SU-DHL-6 (cell line): Measurements from ENCODE around the gene ZBTB32.

ENCODE experiments used
- H2AFZ ChIP-seq: fragments of 200-600 bp; sonication (generic); 2 replicates; pipeline ENCODE4 v1.6.1; 2014; ENCODE audit warnings: low read depth, mild to moderate bottlenecking, moderate library complexity, mixed read lengths, antibody characterized with exemption, low read length; ENCODE audit not compliant: severe bottlenecking
- H3F3A ChIP-seq: fragments of 200-600 bp; shearing (Covaris generic); 2 replicates; pipeline ENCODE4 v1.6.0; 2016; ENCODE audit warnings: antibody characterized with exemption, mild to moderate bottlenecking; ENCODE audit not compliant: insufficient read depth
- H3K27ac ChIP-seq: fragments of 200-600 bp; sonication (generic); 2 replicates; pipeline ENCODE4 v1.5.1; 2016; ENCODE audit warnings: low read depth, mild to moderate bottlenecking, low read length, moderate library complexity, mixed read lengths
- H3K27me3 ChIP-seq: fragments of 200-600 bp; sonication (generic), shearing (Covaris generic); 2 replicates; pipeline ENCODE4 v1.6.0; 2014; ENCODE audit warnings: mild to moderate bottlenecking, low read length
- H3K36me3 ChIP-seq: fragments of 200-600 bp; sonication (generic); 2 replicates; pipeline ENCODE4 v1.6.1; 2014; ENCODE audit warnings: mild to moderate bottlenecking, low read length, mixed read lengths
- H3K4me2 ChIP-seq: fragments of 300-600, 200-600 bp; shearing (Covaris generic), sonication (generic); 2 replicates; pipeline ENCODE4 v1.6.0; 2014; ENCODE audit warnings: low read length, low read depth, mild to moderate bottlenecking; ENCODE audit not compliant: poor library complexity, severe bottlenecking
- H3K4me3 ChIP-seq: fragments of 200-600 bp; sonication (generic); 2 replicates; pipeline ENCODE4 v1.5.1; 2014; ENCODE audit warnings: antibody characterized with exemption, low read length, mild to moderate bottlenecking, mixed read lengths; ENCODE audit not compliant: insufficient read depth, poor library complexity, severe bottlenecking
- H3K79me2 ChIP-seq: fragments of 200-600 bp; sonication (generic); 2 replicates; pipeline ENCODE4 v1.6.1; 2014; ENCODE audit warnings: mild to moderate bottlenecking, low read length, moderate library complexity; ENCODE audit not compliant: insufficient read depth
- H3K9ac ChIP-seq: fragments of 200-600 bp; sonication (generic); 2 replicates; pipeline ENCODE4 v1.7.0; 2014; ENCODE audit warnings: mild to moderate bottlenecking, low read length
- H3K9me2 ChIP-seq: fragments of 200-600 bp; sonication (generic); replicated peaks from 2 replicates; pipeline ENCODE4 v1.6.1; 2014; ENCODE audit warnings: low read length; ENCODE audit not compliant: insufficient read depth
- H3K9me3 ChIP-seq: fragments of 200-600 bp; sonication (generic); 2 replicates; pipeline ENCODE4 v1.6.1; 2014; ENCODE audit warnings: low read length, mixed read lengths; ENCODE audit not compliant: insufficient read depth
- H4K20me1 ChIP-seq: fragments of 200-600 bp; sonication (generic); 2 replicates; pipeline ENCODE4 v1.6.1; 2014; ENCODE audit warnings: low read depth, mild to moderate bottlenecking, antibody characterized with exemption, low read length, moderate library complexity, mixed read lengths
- CTCF ChIP-seq: fragments of 200-600 bp; sonication (generic); IDR thresholded peaks from one replicate; pipeline ENCODE4 v1.5.1; 2017; ENCODE audit warnings: antibody characterized with exemption, mild to moderate bottlenecking, low read length, moderate library complexity; ENCODE audit not compliant: insufficient read depth, poor library complexity, severe bottlenecking
- EZH2phosphoT487 ChIP-seq: fragments of 200-600 bp; sonication (generic), shearing (Covaris generic); conservative IDR thresholded peaks from 2 replicates; pipeline ENCODE4 v1.6.1; 2018; ENCODE audit warnings: mild to moderate bottlenecking, antibody characterized with exemption, low read length, moderate library complexity, mixed read lengths

Gene ZBTB32

GRCh38 chr19:35695895-35696422 lies 8.4 kb upstream of the ZBTB32 start:
- Histone ChIP-seq H3K9me3 (no peaks in the 10 kb centered on the region), H3K27me3 (no peaks in the 10 kb centered on the region), H2AFZ (no peak overlapping the region), H3K27ac (no peak overlapping the region), H3K36me3 (no peaks in the 10 kb centered on the region), H3K4me2 (no peak overlapping the region), H3K9me2 (no peaks in the 10 kb centered on the region), H3K9ac (no peak overlapping the region), H3K4me3 (no peak overlapping the region), H3F3A (no peaks in the 10 kb centered on the region), H4K20me1 (no peaks in the 10 kb centered on the region), H3K79me2 (no peaks in the 10 kb centered on the region)
- TF ChIP-seq EZH2phosphoT487: no peak
- no peak for TF ChIP-seq CTCF

- Histone ChIP-seq H2AFZ (no peak overlapping the region), H3F3A (no peaks in the 10 kb centered on the region), H3K36me3 (no peaks in the 10 kb centered on the region), H3K79me2 (no peaks in the 10 kb centered on the region), H3K9me3 (no peaks in the 10 kb centered on the region), H3K9ac (no peak overlapping the region), H3K4me2 (no peak overlapping the region), H3K9me2 (no peaks in the 10 kb centered on the region), H3K27me3 (no peaks in the 10 kb centered on the region), H4K20me1 (no peaks in the 10 kb centered on the region), H3K4me3 (no peak overlapping the region), H3K27ac (no peak overlapping the region)
- TF ChIP-seq EZH2phosphoT487: no peak
- no peak for TF ChIP-seq CTCF
Measured at GRCh38 chr19:35696835-35697234, 7.5 kb upstream of the ZBTB32 start.

- no peaks in the 10 kb centered on the region for H3K9me3 ChIP-seq
- no peaks in the 10 kb centered on the region for H3F3A ChIP-seq
- H3K27ac ChIP-seq: no peak overlapping the region
- TF ChIP-seq CTCF: no peak
- TF ChIP-seq EZH2phosphoT487: no peak
- H2AFZ ChIP-seq: peak overlapping the region; percentile 99
- peak overlapping the region; percentile 66 for H3K4me3 ChIP-seq
- no peaks in the 10 kb centered on the region for H4K20me1 ChIP-seq
- H3K9me2 ChIP-seq: no peaks in the 10 kb centered on the region
- H3K4me2 ChIP-seq: peak overlapping the region; percentile 79
- peak overlapping the region; percentile 60 for H3K9ac ChIP-seq
- no peaks in the 10 kb centered on the region for H3K27me3 ChIP-seq
- H3K36me3 ChIP-seq: no peaks in the 10 kb centered on the region
- no peaks in the 10 kb centered on the region for H3K79me2 ChIP-seq
Measured at GRCh38 chr19:35702223-35703012, 1.9 kb upstream of the ZBTB32 start.
